Stimulated activated CD8-positive, alpha-beta memory T cell treated with anti-CD3 and anti-CD28 coated beads, Interleukin-4, amount 100 ng/mL, for 4 hours (primary cell): Measurements from ENCODE around the gene STEAP1B.
A peak's percentile ranks its signal among the peaks of the same experiment; 100 is the strongest.
"Not testable (repeated sequence)": the region's sequence is repeated elsewhere in the genome, so short reads cannot be mapped to it uniquely, and the experiment has no call there.

Experiments
- DNase-seq, 2 donors: peaks; one replicate each; pipeline ENCODE4 v3.0.0-alpha.2; 2020; ENCODE audit warnings: low read depth in 2 of 2, low spot score in 1 of 2

Gene STEAP1B

DNA sequence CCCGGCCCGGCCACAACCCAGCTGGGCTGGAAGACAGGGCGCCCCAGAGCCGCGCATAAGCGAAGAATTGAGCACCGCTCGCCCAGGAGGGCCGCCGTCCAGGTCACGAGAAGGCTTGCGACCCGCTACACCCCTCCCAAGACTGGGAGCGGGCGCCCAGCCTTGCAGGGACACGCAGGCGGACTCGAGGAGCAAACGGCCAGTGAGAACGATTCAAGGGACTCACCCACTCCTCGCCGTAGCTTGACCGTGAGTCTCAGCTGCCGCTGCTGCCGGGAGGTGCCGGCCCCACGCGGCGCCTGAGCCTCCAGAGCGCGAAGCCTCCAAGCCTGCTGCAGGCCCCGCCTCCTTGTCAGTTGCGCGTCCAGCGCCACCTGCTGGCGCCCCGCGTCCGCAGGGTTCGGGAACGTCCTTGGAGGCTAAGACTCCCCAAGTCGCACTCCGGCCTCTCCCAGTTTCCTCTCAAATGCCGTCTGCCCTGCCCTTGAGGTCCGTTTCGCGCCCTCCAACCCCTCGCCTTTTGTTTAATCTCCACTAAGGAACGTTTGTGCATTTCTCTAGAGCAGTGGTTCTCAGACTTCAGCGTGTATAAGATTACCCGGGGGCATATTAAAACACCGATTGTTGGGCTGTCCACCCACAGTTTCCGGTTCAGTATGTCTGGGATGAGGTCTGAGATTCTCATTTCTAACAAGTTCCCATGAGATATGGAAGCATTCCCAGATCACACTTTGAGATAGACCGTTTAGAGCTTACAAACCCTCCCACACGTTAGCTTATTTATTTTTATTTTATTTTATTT lies at the start of gene STEAP1B:
STEAP1B (minus strand) TSS at position 301 of the 802 bp plus-strand sequence. CDS start 5,333 bp downstream, outside the sequence.
- DNase-seq: peak; percentile 57 to 61

- DNase-seq: no peak
Measured at GRCh38 chr7:22549051-22549450, 49.1 kb upstream of the STEAP1B start.

DNA sequence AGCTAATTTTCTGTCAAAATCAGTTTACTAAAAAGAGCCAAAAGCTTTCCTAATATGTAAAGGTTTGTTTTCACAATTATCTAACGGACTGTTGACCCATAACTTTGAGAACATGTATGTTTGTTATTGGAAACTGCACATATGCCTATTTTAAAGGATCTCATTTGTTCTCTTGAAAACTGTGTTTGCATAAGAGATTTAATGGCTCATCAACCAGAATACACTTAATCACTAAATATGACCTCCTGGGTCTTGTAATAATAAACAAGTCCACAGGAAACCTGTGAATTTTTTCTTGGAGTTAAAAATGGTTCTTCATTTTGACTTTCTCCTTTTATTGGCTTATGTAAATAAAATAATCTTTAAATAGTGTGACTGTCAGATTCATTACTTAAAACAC lies 48.3 kb upstream of the STEAP1B start:
- no peak for DNase-seq

GRCh38 chr7:22546769-22547168 lies 46.8 kb upstream of the STEAP1B start:
- no peak for DNase-seq

GRCh38 chr7:22545529-22545928 lies 45.5 kb upstream of the STEAP1B start:
- no peak for DNase-seq

GRCh38 chr7:22544245-22544644 lies 44.3 kb upstream of the STEAP1B start:
- DNase-seq: no peak

DNA sequence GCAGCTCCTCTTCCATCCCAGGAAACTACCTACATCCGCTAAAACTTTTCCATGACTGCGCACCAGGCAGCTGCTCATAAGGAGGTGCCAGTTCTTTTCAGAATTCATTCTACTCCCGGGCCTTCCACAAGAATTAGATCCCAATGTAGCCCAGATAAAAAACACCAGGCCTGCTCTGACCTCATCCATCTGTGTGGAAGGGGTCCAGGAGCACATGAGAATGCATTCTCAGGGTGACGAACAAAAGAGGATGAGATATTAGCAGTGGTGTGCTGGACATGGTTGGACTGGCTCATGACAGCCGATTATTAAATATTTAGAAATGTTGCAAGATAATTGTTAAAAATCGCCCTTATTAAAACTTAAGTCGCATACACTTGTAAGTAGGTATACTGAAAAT lies 43.2 kb upstream of the STEAP1B start:
- DNase-seq: no peak

DNA sequence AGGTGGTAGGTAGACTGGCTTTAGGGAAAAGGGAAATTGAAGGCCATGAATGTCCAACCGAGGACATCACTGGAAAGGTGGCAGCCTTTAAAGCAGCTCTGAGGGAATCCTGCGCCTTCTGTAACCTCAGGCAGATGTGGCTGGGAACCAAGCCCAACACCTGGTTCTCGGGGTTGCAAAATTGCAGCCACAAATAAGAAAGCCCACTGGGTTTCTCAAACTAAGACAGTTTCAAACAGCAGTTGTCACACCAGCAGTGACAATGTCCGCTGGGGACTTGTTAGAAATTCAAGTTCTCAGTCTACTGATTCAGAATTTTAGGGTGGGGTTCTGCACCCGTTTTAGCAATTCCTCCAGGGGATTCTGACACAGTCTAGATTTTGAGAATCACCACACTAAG lies 42.7 kb upstream of the STEAP1B start:
- DNase-seq: no peak

- no peak for DNase-seq
Measured at GRCh38 chr7:22542254-22542653, 42.3 kb upstream of the STEAP1B start.

- no peak for DNase-seq
Measured at GRCh38 chr7:22541789-22542188, 41.8 kb upstream of the STEAP1B start.

DNA sequence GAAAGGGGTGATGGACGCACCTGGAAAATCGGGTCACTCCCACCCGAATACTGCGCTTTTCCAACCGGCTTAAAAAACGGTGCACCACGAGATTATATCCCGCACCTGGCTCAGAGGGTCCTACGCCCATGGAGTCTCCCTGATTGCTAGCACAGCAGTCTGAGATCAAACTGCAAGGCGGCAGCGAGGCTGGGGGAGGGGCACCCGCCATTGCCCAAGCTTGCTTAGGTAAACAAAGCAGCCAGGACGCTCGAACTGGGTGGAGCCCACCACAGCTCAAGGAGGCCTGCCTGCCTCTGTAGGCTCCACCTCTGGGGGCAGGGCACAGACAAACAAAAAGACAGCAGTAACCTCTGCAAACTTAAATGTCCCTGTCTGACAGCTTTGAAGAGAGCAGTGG lies 28.5 kb upstream of the STEAP1B start:
- DNase-seq: not testable (repeated sequence)

DNA sequence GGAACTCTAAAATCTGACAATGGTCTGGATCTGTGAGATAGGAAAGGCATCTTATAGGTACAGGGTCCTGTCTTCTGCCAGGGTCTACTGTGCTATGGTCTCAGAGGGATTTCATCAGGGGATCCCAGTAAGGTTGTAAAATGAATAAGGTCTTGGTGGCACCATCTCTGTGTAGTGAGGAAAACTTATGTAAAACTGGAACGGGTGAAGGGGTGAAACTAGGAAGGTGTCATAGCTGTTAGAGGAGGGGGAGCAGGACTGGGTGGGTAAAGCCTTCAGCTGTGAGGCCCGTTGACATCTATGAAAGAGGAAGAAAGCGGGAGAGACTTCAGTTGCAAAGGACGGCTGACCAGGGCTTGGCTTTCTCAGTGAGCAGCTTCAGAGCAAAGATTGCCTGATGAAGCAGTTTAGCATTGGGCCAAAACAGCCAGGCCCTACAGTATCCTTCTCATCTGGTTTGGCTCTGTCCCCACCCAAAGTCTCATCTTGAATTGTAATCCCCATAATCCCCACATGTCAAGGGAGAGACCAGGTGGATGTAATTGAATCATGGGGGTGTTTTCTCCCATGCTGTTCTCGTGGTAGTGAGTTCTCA lies 24.5 kb upstream of the STEAP1B start:
- DNase-seq: not testable (repeated sequence)

DNA sequence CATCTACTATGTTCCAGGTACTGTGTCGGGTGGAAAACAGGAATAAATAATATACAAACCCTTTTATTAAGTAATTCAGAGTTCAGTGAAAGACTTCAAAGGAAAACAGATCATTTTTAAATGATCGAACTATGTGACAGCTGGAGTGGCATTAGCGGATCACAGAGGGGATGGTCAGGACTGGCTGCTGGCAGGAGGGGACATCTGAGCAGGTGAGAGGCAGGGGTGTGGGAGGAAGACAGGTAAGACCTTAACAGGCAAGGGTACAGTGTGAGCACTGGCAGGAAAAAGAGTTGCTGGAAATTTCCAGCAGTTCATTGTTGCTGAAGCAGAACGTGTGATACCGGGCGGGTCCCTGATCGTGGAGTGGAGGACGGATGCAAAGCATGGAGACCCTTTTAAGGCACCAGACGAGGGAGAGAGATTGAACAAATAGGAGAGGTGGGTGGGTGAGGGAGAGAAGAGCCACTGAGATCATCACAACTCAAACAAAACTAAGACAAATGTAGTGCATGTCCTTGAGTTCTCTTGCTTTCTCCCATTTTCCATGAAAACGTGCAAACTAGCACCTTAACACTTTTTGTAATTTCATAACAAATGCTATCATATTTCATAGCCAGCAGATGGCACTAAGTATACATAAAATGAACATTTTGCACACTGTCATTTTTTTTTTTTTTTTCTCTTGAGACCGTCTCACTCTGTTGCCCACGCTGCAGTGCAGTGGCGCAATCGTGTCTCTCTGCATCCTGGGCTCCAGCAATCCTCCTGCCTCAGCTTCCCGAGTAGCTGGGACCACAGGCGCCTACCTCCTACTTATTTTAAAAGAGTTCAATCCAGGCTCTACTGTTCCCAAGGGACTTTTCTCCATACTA lies 23.7 kb upstream of the STEAP1B start:
- DNase-seq: not testable (repeated sequence)

- not testable (repeated sequence) for DNase-seq
Measured at GRCh38 chr7:22519560-22519959, 19.6 kb upstream of the STEAP1B start.

- not testable (repeated sequence) for DNase-seq
Measured at GRCh38 chr7:22516950-22517349, 17.0 kb upstream of the STEAP1B start.

DNA sequence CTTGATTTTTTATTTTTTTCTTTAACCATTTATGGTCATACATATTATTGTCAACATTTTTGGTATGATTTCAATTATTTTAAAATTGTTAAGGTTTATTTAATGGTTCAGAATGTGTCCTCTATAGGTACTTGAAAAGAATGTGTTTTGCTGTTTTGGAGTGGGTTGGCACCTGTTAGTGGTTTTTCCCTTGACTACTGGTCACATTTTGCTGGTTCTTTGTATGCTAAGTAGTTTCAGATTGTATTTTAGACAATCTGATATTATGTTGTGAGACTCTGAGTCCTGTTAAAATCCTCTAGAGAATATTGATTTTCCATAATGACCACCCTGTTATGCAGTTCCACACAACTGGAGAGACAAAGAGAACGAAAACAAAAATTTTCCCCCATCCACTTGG lies 15.0 kb upstream of the STEAP1B start:
- DNase-seq: not testable (repeated sequence)

DNA sequence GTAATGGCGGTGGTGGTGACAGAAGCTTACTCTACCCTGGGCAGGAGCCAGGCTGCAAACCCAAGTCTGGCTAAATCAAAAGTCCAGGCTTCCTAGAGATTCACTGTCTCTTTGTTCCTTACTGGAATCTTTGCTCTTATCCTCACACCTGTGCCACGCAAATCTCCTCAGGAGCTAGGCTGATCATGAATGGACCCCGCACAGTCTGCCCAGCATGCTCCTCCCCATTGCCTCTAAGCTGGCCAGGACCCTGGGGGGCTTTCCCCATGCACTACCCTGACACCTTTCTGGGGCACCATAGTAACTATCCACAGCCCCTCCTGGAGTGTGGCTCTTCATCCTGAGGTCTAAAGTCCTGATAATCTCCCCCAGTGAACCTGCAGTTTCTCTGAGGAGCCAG lies 7.3 kb upstream of the STEAP1B start:
- DNase-seq: not testable (repeated sequence)

DNA sequence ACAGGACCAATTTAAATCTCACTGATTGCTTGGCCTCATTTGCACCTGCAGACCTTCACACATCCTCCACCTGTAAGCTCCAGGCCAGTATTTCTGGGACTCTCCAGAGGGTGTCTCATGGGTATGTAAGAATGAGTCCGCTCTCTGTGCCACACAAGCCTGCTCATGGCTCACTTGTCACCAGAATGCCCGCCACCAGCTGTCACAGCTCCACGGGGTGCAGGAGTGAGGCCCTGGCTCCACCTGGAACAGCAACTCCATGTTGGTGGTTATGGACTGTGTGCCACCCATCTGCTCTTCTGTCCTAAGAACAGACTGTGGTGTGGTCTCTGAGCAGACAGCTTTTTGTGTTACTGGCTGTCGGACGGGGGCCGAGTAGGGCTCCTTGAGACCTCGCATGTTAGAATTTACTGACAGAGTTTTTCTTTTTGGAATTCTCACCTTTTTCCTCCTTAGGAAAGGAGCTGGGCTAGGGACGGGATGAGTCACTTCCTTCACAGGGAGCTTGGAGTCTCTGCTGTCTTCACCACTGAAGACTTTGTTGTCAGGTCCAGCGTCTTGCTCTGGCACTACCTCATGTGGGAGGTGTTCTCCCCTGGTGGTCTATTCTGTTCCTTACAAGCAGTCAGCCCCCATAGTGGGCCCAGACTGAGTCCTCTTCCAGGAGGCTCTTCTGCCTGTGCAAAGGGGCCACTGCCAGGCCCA lies 6.5 kb upstream of the STEAP1B start:
- not testable (repeated sequence) for DNase-seq

- not testable (repeated sequence) for DNase-seq
Measured at GRCh38 chr7:22504519-22504918, 4.5 kb upstream of the STEAP1B start.

- DNase-seq: not testable (repeated sequence)
Measured at GRCh38 chr7:22502104-22502503, 2.1 kb upstream of the STEAP1B start.

- DNase-seq: not testable (repeated sequence)
Measured at GRCh38 chr7:22501336-22501735, 1.3 kb upstream of the STEAP1B start.
